Measurements from ENCODE around the gene PDSS2. TPM values are rescaled to one million over a fixed set of nuclear protein-coding genes. Genes with fewer than 3 reads are reported as not detected.
"Not testable (repeated sequence)": the region's sequence is repeated elsewhere in the genome, so short reads cannot be mapped to it uniquely, and the experiment has no call there.

The PDSS2 gene
- total RNA-seq, 2 experiments from 2014 or later, result 11.5 to 11.8 TPM

GRCh38 chr6:107489636-107490565 lies 30.5 kb upstream of the PDSS2 start, which contains the start of gene SOBP:
Gene SOBP (plus strand): TSS chr6:107490117. CDS start chr6:107490617, 500 bp downstream.
- no peak within 1 kb of the TSS for H3K27ac Mint-ChIP-seq
- peaks cover 24% of the 10 kb centered on the region for H3K4me1 Mint-ChIP-seq

GRCh38 chr6:107488875-107489635 lies 29.7 kb upstream of the PDSS2 start:
- Mint-ChIP-seq H3K36me3 (ENCODE audit: low read depth) (no peaks in the 10 kb centered on the region), H3K27me3 (peaks cover 53% of the 10 kb centered on the region), H3K4me3 (peak overlapping the region; percentile 77)

More at GRCh38 chr6:107489636-107490565, 30.5 kb upstream of the PDSS2 start, which contains the start of gene SOBP:
- POLR2A ChIA-PET, result no interaction called here
- Mint-ChIP-seq H3K9me3 (no peaks in the 10 kb centered on the region), H3K36me3 (ENCODE audit: low read depth) (no peaks in the 10 kb centered on the region), H3K27me3 (peaks cover 50% of the 10 kb centered on the region), H3K4me3 (peak within 1 kb of the TSS; percentile 77)
- peak; percentile 31 for DNase-seq
- CTCF ChIA-PET, result interaction anchor here (0.7 to 1.7 kb wide), 3 partner anchors 9 to 374 kb away, joined by 3 to 5 read pairs (median 3); partner anchors contain the start of genes BEND3 and PDSS2

GRCh38 chr6:107488174-107488874 lies 29.0 kb upstream of the PDSS2 start:
- no peaks in the 10 kb centered on the region for H3K36me3 Mint-ChIP-seq (ENCODE audit: low read depth)
- peaks cover 24% of the 10 kb centered on the region for H3K4me1 Mint-ChIP-seq
- ChIA-PET POLR2A (interaction anchor here (1.2 kb wide), 1 partner anchor 29 kb away, joined by 7 read pairs; the partner anchor contains the start of gene PDSS2), CTCF (interaction anchor here (0.6 to 1.7 kb wide), 4 partner anchors 29 to 809 kb away, joined by 3 to 4 read pairs (median 3); partner anchors contain the start of genes BEND3 and PDSS2)
- peaks cover 53% of the 10 kb centered on the region for H3K27me3 Mint-ChIP-seq
- H3K4me3 Mint-ChIP-seq, result peak overlapping the region; percentile 77
- no peaks in the 10 kb centered on the region for H3K9me3 Mint-ChIP-seq
- no peak for DNase-seq
- no peak overlapping the region for H3K27ac Mint-ChIP-seq

More at GRCh38 chr6:107488875-107489635, 29.7 kb upstream of the PDSS2 start:
- no peaks in the 10 kb centered on the region for H3K9me3 Mint-ChIP-seq
- no peak for DNase-seq
- H3K4me1 Mint-ChIP-seq, result peaks cover 24% of the 10 kb centered on the region
- no peak overlapping the region for H3K27ac Mint-ChIP-seq
- ChIA-PET POLR2A (interaction anchor here (1.2 kb wide), 1 partner anchor 30 kb away, joined by 7 read pairs; the partner anchor contains the start of gene PDSS2), CTCF (interaction anchor here (0.7 to 1.7 kb wide), 4 partner anchors 10 to 373 kb away, joined by 3 to 5 read pairs (median 3); partner anchors contain the start of genes BEND3 and PDSS2)

- CTCF ChIA-PET, result no interaction called here
- DNase-seq, result no peak
- Mint-ChIP-seq H3K4me3 (no peak overlapping the region), H3K36me3 (ENCODE audit: low read depth) (no peaks in the 10 kb centered on the region), H3K27me3 (peaks cover 62% of the 10 kb centered on the region), H3K9me3 (no peaks in the 10 kb centered on the region), H3K4me1 (peaks cover 11% of the 10 kb centered on the region), H3K27ac (no peak overlapping the region)
- POLR2A ChIA-PET, result interaction anchor here (1.8 kb wide), 1 partner anchor 25 kb away, joined by 9 read pairs; the partner anchor contains the start of gene PDSS2
Observed at GRCh38 chr6:107485157-107485556, 25.8 kb upstream of the PDSS2 start.

- ChIA-PET CTCF (no interaction called here), POLR2A (no interaction called here)
- H3K36me3 Mint-ChIP-seq (ENCODE audit: low read depth), result no peaks in the 10 kb centered on the region
- H3K27me3 Mint-ChIP-seq, result peaks cover 37% of the 10 kb centered on the region
- no peak for DNase-seq
- H3K4me3 Mint-ChIP-seq, result no peak overlapping the region
- H3K27ac Mint-ChIP-seq, result no peak overlapping the region
- H3K9me3 Mint-ChIP-seq, result no peaks in the 10 kb centered on the region
- H3K4me1 Mint-ChIP-seq, result no peaks in the 10 kb centered on the region
Observed at GRCh38 chr6:107479089-107479690, 19.8 kb upstream of the PDSS2 start.

GRCh38 chr6:107475826-107476225 lies 16.5 kb upstream of the PDSS2 start:
- CTCF ChIA-PET; POLR2A ChIA-PET; DNase-seq; H3K4me3 Mint-ChIP-seq; H3K9me3 Mint-ChIP-seq; H3K36me3 Mint-ChIP-seq (ENCODE audit: low read depth); H3K4me1 Mint-ChIP-seq; H3K27ac Mint-ChIP-seq: not testable (repeated sequence)
- H3K27me3 Mint-ChIP-seq, result peaks cover 29% of the 10 kb centered on the region

GRCh38 chr6:107475360-107475759 lies 16.0 kb upstream of the PDSS2 start:
- H3K4me3 Mint-ChIP-seq; DNase-seq; H3K9me3 Mint-ChIP-seq; H3K36me3 Mint-ChIP-seq (ENCODE audit: low read depth); H3K27ac Mint-ChIP-seq; CTCF ChIA-PET; POLR2A ChIA-PET; H3K4me1 Mint-ChIP-seq: not testable (repeated sequence)
- H3K27me3 Mint-ChIP-seq, result peaks cover 26% of the 10 kb centered on the region

GRCh38 chr6:107473660-107474059 lies 14.3 kb upstream of the PDSS2 start:
- ChIA-PET CTCF (no interaction called here), POLR2A (interaction anchor here (1.5 kb wide), 1 partner anchor 14 kb away, joined by 7 read pairs; the partner anchor contains the start of gene PDSS2)
- no peak for DNase-seq
- Mint-ChIP-seq H3K36me3 (ENCODE audit: low read depth) (no peaks in the 10 kb centered on the region), H3K9me3 (no peaks in the 10 kb centered on the region), H3K27me3 (peaks cover 21% of the 10 kb centered on the region), H3K4me1 (no peaks in the 10 kb centered on the region), H3K27ac (no peak overlapping the region), H3K4me3 (no peak overlapping the region)

- peaks cover 30% of the 10 kb centered on the region for H3K27me3 Mint-ChIP-seq
- CTCF ChIA-PET, result interaction anchor here (0.6 to 0.7 kb wide), 2 partner anchors 10 to 574 kb away, joined by 3 to 4 read pairs; no protein-coding TSS in a partner anchor
Observed at GRCh38 chr6:107470364-107470763, 11.0 kb upstream of the PDSS2 start.

GRCh38 chr6:107466062-107466461 lies 6.7 kb upstream of the PDSS2 start:
- Mint-ChIP-seq H3K9me3 (no peaks in the 10 kb centered on the region), H3K27ac (no peak overlapping the region), H3K4me1 (no peaks in the 10 kb centered on the region), H3K27me3 (peaks cover 21% of the 10 kb centered on the region), H3K36me3 (ENCODE audit: low read depth) (no peaks in the 10 kb centered on the region), H3K4me3 (no peak overlapping the region)
- no peak for DNase-seq
- ChIA-PET CTCF (no interaction called here), POLR2A (no interaction called here)

More at GRCh38 chr6:107470364-107470763, 11.0 kb upstream of the PDSS2 start:
- Mint-ChIP-seq H3K4me1 (no peaks in the 10 kb centered on the region), H3K27ac (no peak overlapping the region), H3K4me3 (no peak overlapping the region), H3K36me3 (ENCODE audit: low read depth) (no peaks in the 10 kb centered on the region), H3K9me3 (no peaks in the 10 kb centered on the region)
- no peak for DNase-seq
- POLR2A ChIA-PET, result interaction anchor here (1.3 kb wide), 1 partner anchor 11 kb away, joined by 4 read pairs; the partner anchor contains the start of gene PDSS2

GRCh38 chr6:107460083-107460631 lies 793 bp upstream of the PDSS2 start:
- H3K27me3 Mint-ChIP-seq, result no peaks in the 10 kb centered on the region
- POLR2A ChIA-PET, result interaction anchor here (0.7 to 2.8 kb wide), 22 partner anchors 13 to 497 kb away, joined by 3 to 10 read pairs (median 4); partner anchors contain the start of gene BEND3
- peak overlapping the region; percentile 94 for H3K4me3 Mint-ChIP-seq
- H3K27ac Mint-ChIP-seq, result peak overlapping the region; percentile 93
- CTCF ChIA-PET, result interaction anchor here (1.2 to 2.2 kb wide), 9 partner anchors 10 to 388 kb away, joined by 3 to 8 read pairs (median 5); no protein-coding TSS in a partner anchor
- peaks cover 23% of the 10 kb centered on the region for H3K4me1 Mint-ChIP-seq
- DNase-seq, result no peak
- H3K36me3 Mint-ChIP-seq (ENCODE audit: low read depth), result peaks cover 4% of the 10 kb centered on the region
- H3K9me3 Mint-ChIP-seq, result no peaks in the 10 kb centered on the region

Measured in activated CD4-positive, alpha-beta memory T cell treated with anti-CD3 and anti-CD28 coated beads, Interleukin-2, amount 10 ng/mL, durations not matched to agents 7 days and 5 days (primary cell).